Mononuclear cell (primary cell): ENCODE results near the gene PCSK2. TPM values are rescaled to one million over a fixed set of nuclear protein-coding genes. Genes with fewer than 3 reads are reported as not detected.

Experiments used
- H3K27me3 ChIP-seq: 2 replicates; pipeline ENCODE4 v1.6.0; 2011; ENCODE audit warnings: low read length, control low read depth; ENCODE audit not compliant: insufficient read depth
- H3K4me1 ChIP-seq: 2 replicates; pipeline ENCODE4 v1.5.1; 2011; ENCODE audit warnings: mild to moderate bottlenecking, low read length, control low read depth; ENCODE audit not compliant: insufficient read depth
- H3K4me3 ChIP-seq: 2 replicates; pipeline ENCODE4 v1.5.1; 2011; ENCODE audit warnings: mild to moderate bottlenecking, low read length, moderate library complexity
- H3K9me3 ChIP-seq: 2 replicates; pipeline ENCODE4 v1.5.1; 2011; ENCODE audit warnings: low read depth, mild to moderate bottlenecking, control low read depth, low read length
- total RNA-seq: library from RNA; depleted of rRNA; stranded (reverse); fragments of >200 nt; gene quantifications from one replicate; pipeline ENCODE4 v1.2.3, GENCODE V29; 2012

The PCSK2 gene
- total RNA-seq, 1 donor = not detected

DNA sequence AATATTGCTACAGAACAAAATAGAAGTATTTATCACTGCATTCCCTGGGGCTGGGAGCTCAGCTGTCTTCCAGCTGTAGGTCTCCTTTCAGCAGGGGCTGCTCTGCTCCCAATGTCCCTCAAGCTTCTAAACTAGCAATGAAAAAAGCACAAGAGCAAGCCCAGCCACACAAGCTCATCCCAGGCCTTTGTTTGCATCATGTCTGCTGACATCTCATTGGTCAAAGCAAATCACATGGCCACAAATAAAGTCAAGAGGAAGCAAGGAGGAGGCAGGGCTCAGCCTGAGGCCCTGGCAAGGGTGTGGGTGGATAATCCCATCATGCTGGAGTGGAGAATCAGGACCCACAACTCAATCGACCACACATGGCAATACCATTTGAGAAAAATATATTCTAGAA is 306.6 kb downstream of the PCSK2 start:
- Histone ChIP-seq H3K9me3 (no peaks in the 10 kb centered on the region), H3K4me1 (peaks cover 14% of the 10 kb centered on the region), H3K27me3 (peaks cover 17% of the 10 kb centered on the region), H3K4me3 (no peak overlapping the region)

DNA sequence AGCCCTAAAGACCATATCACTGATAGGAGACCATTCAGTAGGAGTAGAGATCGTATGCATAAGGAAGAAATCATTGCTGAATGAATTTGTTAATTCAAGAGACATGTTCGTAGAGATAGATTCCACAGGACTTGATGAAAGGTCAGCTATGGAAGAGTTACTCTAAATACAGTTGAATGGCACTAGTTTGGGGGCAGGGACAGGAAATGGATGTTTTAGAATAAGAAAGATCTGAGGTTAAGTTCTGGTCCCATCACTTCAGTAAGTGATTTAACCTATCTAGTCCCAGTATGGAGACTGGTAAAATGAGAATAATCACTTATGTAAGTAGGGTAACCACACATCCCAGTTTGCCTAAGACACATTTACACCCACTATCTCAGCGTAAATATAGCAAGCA is 307.2 kb downstream of the PCSK2 start:
- Histone ChIP-seq H3K27me3 (peaks cover 17% of the 10 kb centered on the region), H3K4me3 (no peak overlapping the region), H3K9me3 (no peaks in the 10 kb centered on the region), H3K4me1 (peaks cover 14% of the 10 kb centered on the region)
